HepG2 (cell line): ENCODE data around the gene NPB. TPM values are rescaled to one million over a fixed set of nuclear protein-coding genes. Genes with fewer than 3 reads are reported as not detected.

Experiments
- AFF4 ChIP-seq: sonication (generic); formaldehyde crosslinking; IDR thresholded peaks from 2 replicates; pipeline ENCODE4 v1.4.0; 2020; ENCODE audit warnings: missing genetic modification reagents
- FIP1L1 ChIP-seq: fragments of 200-400 bp; formaldehyde crosslinking; IDR thresholded peaks from 2 replicates; pipeline ENCODE4 v1.6.1; 2018; ENCODE audit warnings: low read depth, mild to moderate bottlenecking, low read length, moderate library complexity, borderline replicate concordance; ENCODE audit not compliant: insufficient read depth
- JUND ChIP-seq: sonication (generic); formaldehyde crosslinking; IDR thresholded peaks from 2 replicates; pipeline ENCODE4 v1.8.0; 2022; ENCODE audit warnings: mild to moderate bottlenecking, missing genetic modification reagents
- KLF13 ChIP-seq: sonication (generic); formaldehyde crosslinking; IDR thresholded peaks from 2 replicates; pipeline ENCODE4 v1.4.0; 2020; ENCODE audit warnings: mild to moderate bottlenecking, missing genetic modification reagents
- MEF2D ChIP-seq: sonication (generic); formaldehyde crosslinking; IDR thresholded peaks from 2 replicates; pipeline ENCODE4 v1.5.1; 2020; ENCODE audit warnings: mild to moderate bottlenecking, missing genetic modification reagents
- NFE2L2 ChIP-seq: fragments of 150-350 bp; IDR thresholded peaks from 2 replicates; pipeline ENCODE4 v1.6.1; 2014; ENCODE audit warnings: low read length
- PATZ1 ChIP-seq: sonication (generic); formaldehyde crosslinking; IDR thresholded peaks from 2 replicates; pipeline ENCODE4 v1.4.0; 2020; ENCODE audit warnings: missing genetic modification reagents
- PTBP1 ChIP-seq: fragments of 200-400 bp; formaldehyde crosslinking; IDR thresholded peaks from 2 replicates; pipeline ENCODE4 v1.6.1; 2018; ENCODE audit warnings: low read length, low read depth; ENCODE audit not compliant: poor library complexity, severe bottlenecking
- SRSF4 ChIP-seq: fragments of 200-400 bp; formaldehyde crosslinking; IDR thresholded peaks from one replicate; pipeline ENCODE4 v1.6.1; 2018; ENCODE audit warnings: mild to moderate bottlenecking, low read depth, low read length, moderate library complexity; ENCODE audit not compliant: poor library complexity, severe bottlenecking
- ZUFSP ChIP-seq: sonication (generic); formaldehyde crosslinking; IDR thresholded peaks from 2 replicates; pipeline ENCODE4 v1.9.0; 2021; ENCODE audit warnings: missing genetic modification reagents, mild to moderate bottlenecking, borderline replicate concordance
- polyA plus RNA-seq, 8 experiments: library from polyadenylated mRNA; depleted of rRNA in 3 of 8; stranded (reverse) in 7 of 8; unstranded in 1 of 8; fragments of >200 nt; fragmentation: Illumina TruSeq in 4 of 8; extraction: Trizol in 4 of 8; gene quantifications; 2 replicates each; pipeline versions ENCODE4 v1.2.1 to v1.2.3, GENCODE V29; 2011 to 2016; ENCODE audit warnings: low read depth in 4 of 8, missing spikeins in 1 of 8, mixed read lengths in 1 of 8; ENCODE audit not compliant: insufficient read depth in 1 of 8
- total RNA-seq, 5 experiments: library from RNA; depleted of rRNA; stranded (reverse); fragments of >200 nt; fragmentation: Illumina TruSeq; extraction: Trizol; gene quantifications; 2 replicates each; pipeline ENCODE4 v1.2.3, GENCODE V29; 2016; ENCODE audit warnings: low read depth in 1 of 5
- TF ChIP-seq, protein P1 (sequence below), 2 experiments: sonication (generic) in 1 of 2; formaldehyde crosslinking in 1 of 2; IDR thresholded peaks; 2 replicates each; pipeline versions ENCODE4 v1.6.1 to v1.9.0; 2014 to 2022; ENCODE audit warnings: antibody characterized with exemption in 1 of 2, borderline replicate concordance in 1 of 2, inconsistent platforms in 1 of 2, low read depth in 1 of 2, missing genetic modification reagents in 1 of 2

Gene NPB
- total and polyA plus RNA-seq, 2 of the 13 experiments (the other 11 are each of a cell fraction or from before 2014, with no cell fraction given) = 0.11 to 0.93 TPM

DNA sequence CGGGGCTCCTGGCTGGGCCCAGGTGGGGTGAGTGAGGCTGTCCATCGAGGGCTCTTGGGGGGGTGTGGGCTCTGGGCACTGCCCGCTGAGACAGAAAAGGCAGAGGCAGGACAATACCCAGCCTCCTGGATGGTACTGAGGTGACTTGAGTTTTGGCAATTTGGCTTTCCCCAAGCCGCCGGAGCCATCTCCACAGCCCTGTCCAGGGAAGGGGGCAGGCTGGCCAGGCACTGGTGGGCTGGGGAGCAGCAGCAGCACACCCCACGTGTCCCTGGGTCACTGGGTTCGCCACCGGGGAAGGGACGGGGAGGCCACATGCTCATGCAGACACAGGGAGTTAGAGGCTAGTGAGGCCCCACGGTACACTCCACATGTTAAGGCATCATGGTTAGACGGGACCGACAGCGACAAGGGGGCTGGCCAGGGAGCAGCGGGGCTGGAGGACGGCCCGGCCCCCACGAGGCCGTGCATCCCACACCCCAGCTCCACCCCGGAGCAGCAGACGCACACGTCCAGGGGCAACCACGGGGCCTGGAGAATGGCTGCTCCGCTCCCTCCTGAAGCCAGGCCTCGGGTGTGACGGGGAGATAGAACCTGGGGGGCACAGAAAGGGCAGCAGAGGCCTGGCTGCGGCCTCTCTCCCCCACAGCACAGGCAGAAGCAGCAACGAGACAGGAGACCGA, 33.9 kb upstream of the NPB start (continued):
- TF ChIP-seq AFF4 (CRISPR knock-in tag) (0 out of 2 replicates have a peak, but pooled peaks have one; percentile 73), PATZ1 (CRISPR knock-in tag) (0 out of 2 replicates have a peak, but pooled peaks have one; percentile 2), KLF13 (0 out of 2 replicates have a peak, but pooled peaks have one; percentile 35), JUND (CRISPR knock-in tag) (peak; percentile 25; the same call in 1 of the 2 replicates), SRSF4 (no peak), ZUFSP (CRISPR knock-in tag) (no peak), NFE2L2 (no peak), MEF2D (CRISPR knock-in tag) (no peak), PTBP1 (no peak), FIP1L1 (peak; percentile 9; the same call in 1 of the 2 replicates)
- TF ChIP-seq, protein P1, sequence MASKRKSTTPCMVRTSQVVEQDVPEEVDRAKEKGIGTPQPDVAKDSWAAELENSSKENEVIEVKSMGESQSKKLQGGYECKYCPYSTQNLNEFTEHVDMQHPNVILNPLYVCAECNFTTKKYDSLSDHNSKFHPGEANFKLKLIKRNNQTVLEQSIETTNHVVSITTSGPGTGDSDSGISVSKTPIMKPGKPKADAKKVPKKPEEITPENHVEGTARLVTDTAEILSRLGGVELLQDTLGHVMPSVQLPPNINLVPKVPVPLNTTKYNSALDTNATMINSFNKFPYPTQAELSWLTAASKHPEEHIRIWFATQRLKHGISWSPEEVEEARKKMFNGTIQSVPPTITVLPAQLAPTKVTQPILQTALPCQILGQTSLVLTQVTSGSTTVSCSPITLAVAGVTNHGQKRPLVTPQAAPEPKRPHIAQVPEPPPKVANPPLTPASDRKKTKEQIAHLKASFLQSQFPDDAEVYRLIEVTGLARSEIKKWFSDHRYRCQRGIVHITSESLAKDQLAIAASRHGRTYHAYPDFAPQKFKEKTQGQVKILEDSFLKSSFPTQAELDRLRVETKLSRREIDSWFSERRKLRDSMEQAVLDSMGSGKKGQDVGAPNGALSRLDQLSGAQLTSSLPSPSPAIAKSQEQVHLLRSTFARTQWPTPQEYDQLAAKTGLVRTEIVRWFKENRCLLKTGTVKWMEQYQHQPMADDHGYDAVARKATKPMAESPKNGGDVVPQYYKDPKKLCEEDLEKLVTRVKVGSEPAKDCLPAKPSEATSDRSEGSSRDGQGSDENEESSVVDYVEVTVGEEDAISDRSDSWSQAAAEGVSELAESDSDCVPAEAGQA (IDR thresholded peaks at IDR 0.05; ENCODE audit: low read depth) = 0 out of 2 replicates have a peak, but pooled peaks have one; percentile 38
- TF ChIP-seq, protein P1 (CRISPR knock-in tag; IDR thresholded peaks at IDR 0.05; ENCODE audit: borderline replicate concordance) = no peak
